Measurements from ENCODE around the gene SMAP2.
"Not testable (repeated sequence)": the region's sequence is repeated elsewhere in the genome, so short reads cannot be mapped to it uniquely, and the experiment has no call there.

The SMAP2 gene

DNA sequence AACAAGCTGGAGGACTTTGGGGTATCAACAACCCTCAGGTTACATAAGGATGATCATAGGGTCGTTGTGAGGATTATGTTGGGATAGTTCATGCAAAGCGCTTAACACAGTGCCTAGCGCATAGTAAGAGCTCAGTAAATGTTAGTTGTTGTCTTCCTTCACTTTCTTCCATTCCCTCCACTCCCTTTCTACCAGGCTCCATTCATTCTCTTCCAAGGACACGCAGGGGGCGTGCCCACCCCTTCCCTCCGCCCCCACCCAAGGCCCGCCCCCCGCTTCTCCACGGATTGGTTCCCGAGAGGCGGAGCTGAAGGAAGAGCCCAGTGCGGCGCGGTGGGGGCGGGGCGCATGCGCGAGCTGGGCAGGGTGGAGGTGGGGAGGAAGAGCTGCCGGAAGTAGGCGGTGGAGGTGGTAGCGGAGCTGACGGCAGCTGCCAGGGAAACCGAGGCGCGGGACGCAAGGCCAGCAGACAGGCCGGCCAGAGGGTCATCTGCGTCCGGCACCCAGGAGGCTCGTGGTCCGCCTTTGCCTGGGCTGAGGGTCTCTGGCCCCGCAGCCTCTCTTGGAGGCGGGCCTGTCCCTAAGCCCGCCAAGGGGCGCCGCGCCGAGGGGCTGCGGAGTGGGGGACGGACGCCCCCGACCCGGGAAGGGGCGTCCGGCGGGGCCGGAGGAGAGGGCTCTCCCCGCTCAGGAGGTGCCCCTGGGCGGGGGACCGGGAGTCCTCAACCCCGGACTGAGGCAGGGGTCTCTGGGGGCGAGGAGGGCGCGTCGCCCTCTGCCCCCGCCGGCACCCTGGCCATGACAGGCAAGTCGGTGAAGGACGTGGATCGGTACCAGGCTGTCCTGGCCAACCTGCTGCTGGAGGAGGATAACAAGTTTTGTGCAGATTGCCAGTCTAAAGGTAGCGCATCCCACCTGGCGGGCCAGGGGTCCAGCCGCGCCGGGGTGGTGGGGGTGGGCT, at the start of gene SMAP2:
Gene SMAP2, plus strand, starts transcription at position 405 of the 961 bp plus-strand sequence. Its CDS starts 394 bp downstream, at position 799.
- peak; percentile 95 for DNase-seq

DNA sequence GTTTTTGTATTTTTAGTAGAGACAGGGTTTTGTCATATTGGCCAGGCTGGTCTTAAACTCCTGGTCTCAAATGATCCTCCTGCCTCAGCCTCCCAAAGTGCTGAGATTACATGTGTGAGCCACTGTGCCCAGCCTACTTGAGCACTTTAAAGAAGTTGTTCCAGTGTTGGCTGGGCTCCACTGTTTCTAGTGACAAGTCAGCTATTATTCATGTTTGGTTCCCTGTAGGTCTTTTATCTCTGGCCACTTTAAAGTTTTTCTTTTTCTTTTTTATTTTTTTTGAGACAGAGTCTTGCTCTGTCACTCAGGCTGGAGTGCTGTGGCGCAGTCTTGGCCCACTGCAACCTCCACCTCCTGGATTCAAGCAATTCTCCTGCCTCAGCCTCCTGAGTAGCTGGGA, 42.1 kb upstream of the SMAP2 start:
- DNase-seq: not testable (repeated sequence)

DNA sequence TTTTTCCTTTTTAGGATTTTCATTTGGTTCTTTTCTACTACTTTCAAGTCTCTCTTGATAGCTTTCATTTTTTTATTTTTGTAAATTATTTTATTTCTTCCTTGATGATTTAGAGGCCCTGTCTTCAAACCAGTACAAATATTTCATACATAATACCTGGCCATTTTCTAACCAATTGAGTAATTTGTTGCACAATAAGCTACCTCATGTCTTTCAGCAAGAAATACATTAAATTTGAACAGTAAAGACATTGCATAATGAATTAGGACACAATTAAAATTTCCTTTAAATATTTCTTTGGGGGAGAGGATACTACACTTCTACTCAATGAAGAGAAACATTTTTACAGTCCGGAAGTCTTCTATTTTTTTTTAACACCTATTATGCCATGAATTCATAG, 40.8 kb upstream of the SMAP2 start:
- DNase-seq: no peak

- no peak for DNase-seq
These were observed 36.1 kb upstream of the SMAP2 start for GRCh38 chr1:40337443-40337842.

DNA sequence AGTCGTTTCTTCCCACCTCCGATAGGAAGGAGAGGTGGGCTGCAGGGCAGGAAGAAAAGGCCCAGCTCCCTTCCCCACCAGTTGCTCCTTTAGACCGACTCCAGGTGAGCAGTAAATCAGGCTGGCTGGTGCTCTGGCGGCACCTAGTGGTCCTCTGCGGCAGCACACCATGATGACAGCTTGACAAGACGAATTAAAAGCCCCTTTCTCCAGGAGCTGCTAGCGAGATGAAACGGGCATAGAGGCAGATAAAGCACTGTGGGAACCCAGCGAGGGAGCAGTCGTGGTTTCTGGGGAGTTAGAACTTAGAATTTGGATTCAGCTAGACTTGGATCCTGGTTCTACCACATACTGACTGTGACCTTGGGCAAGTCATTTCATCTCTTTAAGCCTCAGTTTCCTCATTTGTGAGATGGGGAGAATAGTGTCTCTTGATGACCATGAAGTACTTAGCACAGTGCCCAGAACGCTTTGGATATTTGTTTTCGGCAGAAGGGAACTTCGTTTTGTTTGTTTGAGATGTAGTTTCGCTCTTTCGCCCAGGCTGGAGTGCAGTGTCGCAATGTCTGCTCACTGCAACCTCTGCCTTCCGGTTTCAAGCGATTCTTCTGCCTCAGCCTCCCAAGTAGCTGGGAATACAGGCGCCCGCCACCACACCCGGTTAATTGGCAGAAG, 34.6 kb upstream of the SMAP2 start:
- peak; percentile 92 for DNase-seq

DNA sequence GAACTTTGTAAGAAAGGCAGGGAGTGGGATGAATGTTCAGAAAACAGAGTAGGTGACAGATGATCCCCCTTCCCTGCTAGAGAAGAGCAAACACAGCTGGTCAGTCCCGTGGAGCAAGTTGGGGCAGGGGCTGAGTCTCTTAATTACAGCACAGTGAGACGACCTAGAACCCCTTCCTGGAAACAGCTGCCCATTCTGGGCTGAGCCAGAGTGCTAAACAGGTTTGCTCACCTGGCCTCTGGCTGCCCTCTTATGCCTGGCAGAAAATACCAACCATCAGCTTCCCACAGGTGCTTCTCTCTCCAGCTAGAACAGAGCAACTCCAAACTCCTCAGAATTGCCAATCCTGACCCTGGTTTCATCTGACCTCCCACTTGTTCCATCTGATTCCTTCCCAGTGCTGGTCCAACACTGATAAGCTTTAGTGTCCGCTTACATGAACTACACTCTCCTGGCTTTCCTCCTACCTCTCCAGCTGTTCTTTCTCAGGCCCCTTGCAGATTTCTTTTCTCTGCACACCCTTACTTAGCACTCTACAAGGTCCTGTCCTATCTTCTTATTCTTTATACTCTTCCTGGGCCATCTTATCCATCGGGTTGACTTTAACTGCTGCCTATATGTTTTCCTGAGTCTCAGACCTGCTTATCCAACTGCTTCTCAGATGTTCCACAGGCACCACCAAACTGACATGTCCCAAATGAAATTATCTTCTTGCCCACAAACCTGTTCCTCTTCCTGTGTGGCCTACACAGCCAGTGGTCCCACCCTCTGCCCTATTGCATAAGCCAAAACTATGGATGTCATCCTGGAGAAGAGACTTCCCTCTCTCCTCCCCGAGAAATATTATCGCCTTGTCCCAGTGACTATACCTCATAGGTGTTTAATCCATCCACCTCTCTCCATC, 33.9 kb upstream of the SMAP2 start:
- DNase-seq: no peak

DNA sequence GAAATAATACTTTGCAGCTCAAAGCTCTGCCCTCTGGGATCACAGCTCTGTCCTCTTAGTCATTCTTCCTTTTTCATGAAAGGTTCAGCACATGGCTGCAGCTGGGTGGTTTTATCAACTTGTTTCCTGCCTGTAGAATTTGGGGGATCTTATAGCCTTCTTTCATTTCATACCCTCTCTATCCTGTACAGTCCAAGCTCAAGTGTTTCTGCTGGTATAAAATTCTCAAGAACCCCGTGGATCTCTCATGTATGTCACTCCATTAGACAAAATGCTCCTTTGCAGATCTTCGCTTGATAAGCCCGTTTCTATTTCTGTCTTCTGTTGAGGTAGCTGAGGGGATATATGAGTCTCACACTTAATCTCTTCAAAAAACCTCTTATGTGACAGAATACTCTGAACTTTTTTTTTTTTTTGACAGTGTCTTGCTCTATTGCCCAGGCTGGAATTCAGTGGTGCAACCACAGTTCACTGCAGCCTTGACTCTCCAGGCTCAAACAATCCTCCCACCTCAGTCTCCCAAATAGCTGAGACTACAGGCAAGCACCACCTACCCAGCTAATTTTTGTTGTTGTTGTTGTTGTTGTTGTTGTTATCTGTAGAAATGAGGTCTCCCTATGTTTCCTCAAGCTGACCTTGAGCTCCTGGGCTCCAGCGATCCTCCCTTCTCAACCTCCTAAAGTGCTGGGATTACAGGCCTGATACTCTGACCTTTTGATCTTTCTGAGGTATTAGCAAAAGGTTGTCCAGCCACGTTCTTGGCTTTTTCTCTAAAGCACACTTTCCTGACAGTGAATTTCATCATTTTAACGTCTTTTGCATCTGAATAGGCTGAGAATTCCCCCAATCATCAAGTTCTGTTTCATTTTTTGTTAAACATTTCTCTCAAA, 31.8 kb upstream of the SMAP2 start:
- DNase-seq: no peak

DNA sequence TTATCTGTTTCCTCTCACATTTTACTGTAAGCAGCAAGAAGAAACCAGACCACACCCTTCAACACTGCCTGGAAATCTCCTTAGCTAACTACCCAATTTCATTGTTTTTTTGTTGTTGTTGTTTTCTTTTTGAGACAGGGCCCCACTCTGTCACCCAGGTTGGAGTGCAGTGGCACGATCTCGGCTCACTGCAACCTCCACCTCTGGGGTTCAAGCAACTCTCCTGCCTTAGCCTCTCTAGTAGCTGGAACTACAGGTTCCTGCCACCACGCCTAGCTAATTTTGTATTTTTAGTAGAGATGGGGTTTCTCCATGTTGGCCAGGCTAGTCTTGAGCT, 31.2 kb upstream of the SMAP2 start:
- DNase-seq: not testable (repeated sequence)

DNA sequence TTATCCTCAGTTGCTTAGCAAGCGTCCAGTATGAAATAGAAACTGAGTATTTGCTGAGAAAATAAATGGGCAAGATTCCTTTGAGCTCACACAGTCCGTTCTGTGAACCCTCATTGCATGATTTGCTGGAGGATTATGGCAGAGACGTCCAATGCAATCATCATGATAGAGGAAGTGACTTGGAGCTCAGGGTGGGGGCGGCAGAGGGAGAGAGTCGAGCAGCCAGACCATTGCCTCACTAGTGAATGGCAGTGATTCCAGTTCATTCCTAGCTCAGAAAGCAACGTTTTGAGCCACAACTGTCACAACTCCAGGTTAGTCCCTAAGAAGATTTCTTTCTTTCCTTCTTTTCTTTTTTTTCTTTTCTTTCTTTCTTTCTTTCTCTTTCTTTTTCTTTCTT, 28.9 kb upstream of the SMAP2 start:
- no peak for DNase-seq

GRCh38 chr1:40350391-40350790, 23.1 kb upstream of the SMAP2 start:
- no peak for DNase-seq

DNA sequence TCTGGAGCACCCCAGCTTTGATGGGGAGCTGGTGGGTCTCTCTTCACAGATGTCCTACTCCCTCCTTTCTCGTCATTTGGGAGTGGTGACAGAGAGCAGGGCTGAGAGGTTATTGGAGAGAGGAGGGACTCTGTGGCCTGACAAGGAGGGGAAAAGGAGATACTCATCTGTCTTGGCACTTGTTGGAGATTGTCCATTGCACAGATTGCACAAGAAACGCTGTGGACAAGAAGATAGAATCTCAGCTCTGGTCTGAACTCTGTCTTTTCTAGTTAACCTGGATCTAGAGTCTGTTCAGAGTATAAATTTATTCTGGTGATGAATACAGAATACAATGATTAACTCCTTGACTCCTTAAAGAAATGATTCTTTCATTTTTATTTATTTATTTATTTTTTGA, 22.4 kb upstream of the SMAP2 start:
- no peak for DNase-seq

DNA sequence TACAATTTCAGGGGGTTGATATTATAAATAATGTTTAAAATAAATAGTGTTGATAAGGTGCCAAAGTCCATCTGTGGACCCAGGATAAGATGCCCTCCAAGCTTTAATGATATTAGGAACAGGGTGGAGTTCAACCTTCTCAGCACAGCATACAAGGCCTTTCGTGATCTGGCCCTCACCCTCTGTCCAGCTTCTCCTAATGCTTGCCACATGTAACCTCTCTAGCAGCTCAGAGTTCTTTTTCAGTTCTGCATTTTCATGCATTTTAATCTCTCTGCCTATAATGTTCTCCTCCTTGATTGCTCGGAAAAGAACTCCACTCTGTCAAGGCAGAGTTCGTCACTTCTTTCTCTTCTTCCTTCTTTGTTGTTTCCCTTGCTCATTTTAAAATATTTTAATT, 21.4 kb upstream of the SMAP2 start:
- no peak for DNase-seq

DNA sequence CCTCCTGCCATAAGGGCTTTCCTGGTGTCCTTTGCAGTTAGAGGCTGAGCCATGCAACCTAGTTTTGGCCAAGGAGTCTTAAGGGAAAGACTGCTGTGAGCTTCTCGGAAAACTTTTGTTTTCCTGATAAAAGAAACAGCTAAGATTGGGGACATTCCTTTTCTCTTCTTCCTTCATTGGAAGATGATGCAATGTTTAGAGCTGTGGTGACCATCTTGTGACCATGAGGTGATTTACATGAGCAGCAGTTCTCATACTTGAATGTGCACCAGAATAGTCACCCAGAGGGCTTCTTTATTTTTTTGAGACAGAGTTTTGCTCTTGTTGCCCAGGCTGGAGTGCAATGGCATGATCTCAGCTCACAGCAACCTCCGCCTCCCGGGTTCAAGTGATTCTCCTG, 20.4 kb upstream of the SMAP2 start:
- no peak for DNase-seq

- no peak for DNase-seq
These were observed 15.9 kb upstream of the SMAP2 start for GRCh38 chr1:40357625-40358024.

DNA sequence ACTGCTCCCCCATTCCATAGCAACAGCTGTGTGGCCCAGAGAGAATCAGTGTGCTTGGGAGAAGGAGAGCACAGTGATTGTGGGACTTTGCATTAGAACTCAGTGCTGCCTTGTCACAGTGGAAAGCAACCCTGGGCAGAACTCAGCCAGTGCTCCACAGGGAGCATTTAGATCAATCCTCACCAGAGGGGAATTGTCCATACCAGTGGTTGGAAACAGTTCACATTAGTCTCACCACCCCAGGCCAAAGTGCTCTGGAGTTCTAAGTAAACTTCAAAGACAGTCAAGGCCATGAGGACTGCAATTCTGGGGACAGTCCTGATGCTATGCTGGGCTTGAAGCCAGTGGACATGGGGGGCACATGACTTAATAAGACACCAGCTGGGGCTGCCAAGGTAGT, 12.9 kb upstream of the SMAP2 start:
- DNase-seq: no peak

DNA sequence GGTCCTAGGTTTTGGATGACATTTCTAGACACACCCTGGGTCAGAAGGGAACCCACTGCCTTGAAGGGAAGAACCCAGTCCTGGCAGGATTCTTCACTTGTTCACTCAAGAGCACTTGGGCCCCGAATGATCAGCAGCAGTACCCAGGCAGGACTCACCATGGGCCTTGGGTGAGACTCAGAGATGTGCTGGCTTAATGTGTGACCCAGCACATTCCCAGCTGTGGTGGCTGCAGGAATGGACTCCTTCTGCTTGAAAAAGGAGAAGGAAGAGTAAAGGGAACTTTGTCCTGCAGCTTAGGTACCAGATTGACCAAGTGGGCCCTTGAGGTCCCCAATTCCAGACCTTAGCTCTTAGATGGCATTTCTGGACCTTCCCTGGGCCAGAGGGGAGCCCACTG, 12.3 kb upstream of the SMAP2 start:
- DNase-seq: no peak

DNA sequence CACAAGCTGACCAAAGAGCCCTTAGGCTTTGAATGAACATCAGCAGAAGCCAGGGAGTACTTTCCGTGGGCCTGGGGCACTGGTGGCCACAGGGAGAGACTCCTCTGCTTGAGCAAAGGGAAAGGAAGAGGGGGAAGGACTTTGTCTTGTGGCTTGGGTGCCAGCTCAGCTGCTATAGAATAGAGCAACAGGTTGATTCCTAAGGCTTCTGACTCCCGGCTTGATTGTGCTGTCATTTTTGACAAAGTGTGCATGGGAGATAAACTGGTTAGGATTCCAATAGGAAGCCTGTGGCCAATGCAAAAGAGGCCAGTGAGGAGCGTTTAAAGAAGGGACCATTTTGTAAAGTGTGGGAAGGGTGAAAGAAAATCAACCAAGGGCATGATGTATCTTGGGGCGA, 11.9 kb upstream of the SMAP2 start:
- DNase-seq: no peak

GRCh38 chr1:40362199-40362598, 11.3 kb upstream of the SMAP2 start:
- no peak for DNase-seq

- no peak for DNase-seq
These were observed 10.8 kb upstream of the SMAP2 start for GRCh38 chr1:40362699-40363098.

DNA sequence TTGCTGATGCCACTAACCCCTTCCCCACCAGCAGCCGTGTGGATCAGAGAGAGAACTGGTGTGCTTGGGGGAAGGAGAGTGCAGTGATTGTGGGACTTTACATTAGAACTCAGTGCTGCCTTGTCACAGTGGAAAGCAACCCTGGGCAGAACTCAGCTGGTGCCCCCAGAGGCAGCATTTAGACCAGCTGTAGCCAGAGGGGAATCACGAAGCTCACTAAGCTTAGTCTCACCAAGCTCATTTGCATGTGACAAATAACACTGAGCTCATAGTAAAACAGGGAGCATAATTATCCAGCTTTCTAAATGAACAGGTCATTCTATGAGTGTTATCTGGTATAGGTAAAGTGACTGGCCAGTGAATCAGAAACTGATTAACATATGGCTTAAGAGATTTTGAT, 9.8 kb upstream of the SMAP2 start:
- DNase-seq: no peak

DNA sequence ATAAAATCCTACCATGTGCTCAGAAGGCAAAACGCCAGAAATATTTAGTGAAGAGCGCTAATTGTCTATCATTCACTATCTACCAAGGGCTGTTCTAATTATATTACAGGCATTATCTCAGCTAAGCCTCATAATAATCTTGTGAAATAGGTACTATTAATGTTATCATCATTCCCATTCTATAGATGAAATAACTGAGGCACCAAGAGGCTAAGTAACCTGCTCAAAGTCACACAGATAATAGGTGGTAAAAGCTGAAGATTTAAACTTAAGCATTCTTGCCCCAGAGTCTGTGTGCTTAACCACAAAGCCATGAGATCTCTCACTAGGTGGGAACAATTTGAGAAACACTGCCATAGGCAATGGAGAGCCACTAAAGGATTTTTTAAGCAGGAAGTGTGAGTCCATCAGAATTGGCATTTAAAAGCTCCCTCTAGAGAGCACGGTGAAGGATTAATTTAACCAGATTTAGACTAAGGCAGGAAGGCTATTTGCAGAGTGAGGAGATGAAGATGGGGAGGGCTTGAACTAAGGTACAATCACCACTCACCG, 1.7 kb upstream of the SMAP2 start:
- DNase-seq: no peak
